ENCODE results near the gene STUM.

DNA sequence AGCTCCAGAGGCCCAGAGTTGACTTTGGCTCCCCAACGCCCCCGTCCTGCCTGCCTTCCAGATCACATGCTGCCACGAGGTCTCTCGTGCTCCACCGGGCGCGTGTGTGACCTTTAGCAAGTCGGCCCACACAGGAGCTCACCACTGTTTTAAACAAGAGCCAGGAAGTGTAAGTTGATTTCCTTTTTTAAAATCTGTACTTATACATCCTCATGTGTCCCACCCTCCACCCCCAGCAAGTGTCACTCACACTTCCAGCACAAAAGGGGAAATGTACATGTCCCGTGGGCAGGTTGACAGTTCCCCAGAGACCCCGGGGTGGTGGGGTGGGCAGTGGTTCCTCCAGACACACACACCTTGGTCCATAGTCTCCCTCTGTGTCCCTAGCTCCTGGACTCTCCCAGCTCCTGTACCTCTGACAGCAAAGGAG is 84.4 kb downstream of the STUM start:
- no peak for TF ChIP-seq POLR2A (IDR thresholded peaks at IDR 0.05)
- TF ChIP-seq, protein P1, sequence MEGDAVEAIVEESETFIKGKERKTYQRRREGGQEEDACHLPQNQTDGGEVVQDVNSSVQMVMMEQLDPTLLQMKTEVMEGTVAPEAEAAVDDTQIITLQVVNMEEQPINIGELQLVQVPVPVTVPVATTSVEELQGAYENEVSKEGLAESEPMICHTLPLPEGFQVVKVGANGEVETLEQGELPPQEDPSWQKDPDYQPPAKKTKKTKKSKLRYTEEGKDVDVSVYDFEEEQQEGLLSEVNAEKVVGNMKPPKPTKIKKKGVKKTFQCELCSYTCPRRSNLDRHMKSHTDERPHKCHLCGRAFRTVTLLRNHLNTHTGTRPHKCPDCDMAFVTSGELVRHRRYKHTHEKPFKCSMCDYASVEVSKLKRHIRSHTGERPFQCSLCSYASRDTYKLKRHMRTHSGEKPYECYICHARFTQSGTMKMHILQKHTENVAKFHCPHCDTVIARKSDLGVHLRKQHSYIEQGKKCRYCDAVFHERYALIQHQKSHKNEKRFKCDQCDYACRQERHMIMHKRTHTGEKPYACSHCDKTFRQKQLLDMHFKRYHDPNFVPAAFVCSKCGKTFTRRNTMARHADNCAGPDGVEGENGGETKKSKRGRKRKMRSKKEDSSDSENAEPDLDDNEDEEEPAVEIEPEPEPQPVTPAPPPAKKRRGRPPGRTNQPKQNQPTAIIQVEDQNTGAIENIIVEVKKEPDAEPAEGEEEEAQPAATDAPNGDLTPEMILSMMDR (IDR thresholded peaks at IDR 0.05): no peak
